Neural cell (in vitro differentiated cells): ENCODE data around the gene CRHBP.

Experiments
- CTCF ChIP-seq: fragments of 450-650 bp; IDR thresholded peaks from 2 replicates; pipeline ENCODE4 v1.5.1; 2014; ENCODE audit warnings: antibody characterized with exemption, mild to moderate bottlenecking, moderate library complexity; ENCODE audit not compliant: poor library complexity, severe bottlenecking
- EP300 ChIP-seq: fragments of 450-650 bp; conservative IDR thresholded peaks from 2 replicates; pipeline ENCODE4 v1.6.1; 2014; ENCODE audit warnings: antibody characterized with exemption, mild to moderate bottlenecking, moderate library complexity; ENCODE audit not compliant: poor library complexity, severe bottlenecking
- EZH2 ChIP-seq: fragments of 200-600, 300-800 bp; shearing (Covaris generic), sonication (generic); IDR thresholded peaks from 2 replicates; pipeline ENCODE4 v1.6.1; 2014; ENCODE audit warnings: antibody characterized with exemption, low read length, borderline replicate concordance, mild to moderate bottlenecking; ENCODE audit not compliant: insufficient read depth, poor library complexity, severe bottlenecking
- MXI1 ChIP-seq: fragments of 450-650 bp; conservative IDR thresholded peaks from 2 replicates; pipeline ENCODE4 v1.6.1; 2014; ENCODE audit warnings: antibody characterized with exemption, mild to moderate bottlenecking; ENCODE audit not compliant: poor library complexity, severe bottlenecking
- POLR2AphosphoS5 ChIP-seq: IDR thresholded peaks from 2 replicates; pipeline ENCODE4 v1.6.1; 2012
- RAD21 ChIP-seq: fragments of 450-650 bp; conservative IDR thresholded peaks from 2 replicates; pipeline ENCODE4 v1.6.1; 2014; ENCODE audit warnings: antibody characterized with exemption, mild to moderate bottlenecking, moderate library complexity
- REST ChIP-seq: IDR thresholded peaks from 2 replicates; pipeline ENCODE4 v1.6.1; 2012; ENCODE audit warnings: borderline replicate concordance
- SMC3 ChIP-seq: fragments of 450-650 bp; conservative IDR thresholded peaks from 2 replicates; pipeline ENCODE4 v1.6.1; 2014; ENCODE audit warnings: antibody characterized with exemption, mild to moderate bottlenecking, moderate library complexity; ENCODE audit not compliant: poor library complexity
- TAF1 ChIP-seq: IDR thresholded peaks from 2 replicates; pipeline ENCODE4 v1.6.1; 2012; ENCODE audit warnings: low read depth

GRCh38 chr5:76941442-76941841 is 11.4 kb upstream of the CRHBP start:
- no peak for TF ChIP-seq CTCF
- TF ChIP-seq RAD21, result no peak
- no peak for TF ChIP-seq POLR2AphosphoS5
- no peak for TF ChIP-seq EP300
- TF ChIP-seq EZH2, result no peak
- TF ChIP-seq REST, result no peak
- no peak for TF ChIP-seq SMC3
- no peak for TF ChIP-seq MXI1
- TF ChIP-seq TAF1, result no peak
